ENCODE measurements around the gene BDKRB2.

- TF ChIP-seq CTCF (IDR thresholded peaks at IDR 0.05) (no peak), POLR2A (IDR thresholded peaks at IDR 0.05) (no peak)
Observed at GRCh38 chr14:96231526-96232130, 27.0 kb downstream of the BDKRB2 start.

Measured in adrenal gland (tissue), 5 donors.